NT2/D1 (cell line): Measurements from ENCODE around the gene MPZL1.

Experiments
- YY1 ChIP-seq: IDR thresholded peaks from 2 replicates; pipeline ENCODE4 v1.6.1; 2011; ENCODE audit not compliant: insufficient read length, insufficient read depth
- ZNF274 ChIP-seq: IDR thresholded peaks from 2 replicates; pipeline ENCODE4 v1.6.1; 2011; ENCODE audit warnings: mild to moderate bottlenecking, low read depth, low read length

- TF ChIP-seq YY1 (no peak), ZNF274 (no peak)
Observed at GRCh38 chr1:167751676-167752075, 29.9 kb downstream of the MPZL1 start.
